Measurements from ENCODE around the gene SLC6A5.

Gene SLC6A5

DNA sequence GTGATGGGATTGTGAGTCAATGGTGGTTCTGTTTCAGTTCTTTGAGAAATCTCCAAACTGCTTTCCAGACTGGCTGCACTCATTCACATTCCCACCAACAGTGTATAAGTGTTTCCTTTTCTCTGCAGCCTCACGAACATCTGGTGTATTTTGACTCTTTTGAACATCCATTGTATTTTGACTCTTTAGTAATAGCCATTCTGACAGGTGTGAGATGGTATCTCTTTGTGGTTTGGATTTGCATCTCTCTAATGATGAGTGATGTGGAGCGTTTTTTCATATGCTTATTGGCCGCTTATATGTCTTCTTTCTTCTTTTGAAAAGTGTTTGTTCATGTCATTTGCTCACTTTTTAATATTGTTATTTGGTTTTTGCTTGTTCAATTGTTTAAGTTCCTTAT is 89.4 kb downstream of the SLC6A5 start:
- Histone ChIP-seq H3K36me3 (no peaks in the 10 kb centered on the region), H3K4me3 (ENCODE audit: low read depth, low read length) (no peak overlapping the region), H3K27me3 (ENCODE audit: insufficient read depth, low read depth, severe bottlenecking) (no peaks in the 10 kb centered on the region), H3K9me3 (ENCODE audit: severe bottlenecking) (no peaks in the 10 kb centered on the region), H3K27ac (no peak overlapping the region)
- TF ChIP-seq, protein P1, sequence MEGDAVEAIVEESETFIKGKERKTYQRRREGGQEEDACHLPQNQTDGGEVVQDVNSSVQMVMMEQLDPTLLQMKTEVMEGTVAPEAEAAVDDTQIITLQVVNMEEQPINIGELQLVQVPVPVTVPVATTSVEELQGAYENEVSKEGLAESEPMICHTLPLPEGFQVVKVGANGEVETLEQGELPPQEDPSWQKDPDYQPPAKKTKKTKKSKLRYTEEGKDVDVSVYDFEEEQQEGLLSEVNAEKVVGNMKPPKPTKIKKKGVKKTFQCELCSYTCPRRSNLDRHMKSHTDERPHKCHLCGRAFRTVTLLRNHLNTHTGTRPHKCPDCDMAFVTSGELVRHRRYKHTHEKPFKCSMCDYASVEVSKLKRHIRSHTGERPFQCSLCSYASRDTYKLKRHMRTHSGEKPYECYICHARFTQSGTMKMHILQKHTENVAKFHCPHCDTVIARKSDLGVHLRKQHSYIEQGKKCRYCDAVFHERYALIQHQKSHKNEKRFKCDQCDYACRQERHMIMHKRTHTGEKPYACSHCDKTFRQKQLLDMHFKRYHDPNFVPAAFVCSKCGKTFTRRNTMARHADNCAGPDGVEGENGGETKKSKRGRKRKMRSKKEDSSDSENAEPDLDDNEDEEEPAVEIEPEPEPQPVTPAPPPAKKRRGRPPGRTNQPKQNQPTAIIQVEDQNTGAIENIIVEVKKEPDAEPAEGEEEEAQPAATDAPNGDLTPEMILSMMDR (IDR thresholded peaks at IDR 0.05; ENCODE audit: low read depth, low read length): no peak
- no peak for DNase-seq

DNA sequence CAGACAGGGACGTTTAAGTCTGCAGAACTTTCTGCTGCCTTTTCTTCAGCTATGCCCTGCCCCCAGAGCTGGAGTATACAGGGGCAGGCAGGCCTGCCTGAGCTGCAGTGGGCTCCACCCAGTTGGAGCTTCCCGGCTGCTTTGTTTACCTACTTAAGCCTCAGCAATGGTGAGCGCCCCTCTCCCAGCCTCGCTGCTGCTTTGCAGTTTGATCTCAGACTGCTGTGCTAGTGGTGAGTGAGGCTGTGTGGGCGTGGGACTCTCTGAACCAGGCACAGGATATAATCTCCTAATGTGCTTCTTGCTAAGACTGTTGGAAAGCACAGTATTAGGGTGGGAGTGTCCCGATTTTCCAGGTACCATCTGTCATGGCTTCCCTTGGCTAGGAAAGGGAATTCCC is 108.5 kb downstream of the SLC6A5 start:
- no peaks in the 10 kb centered on the region for H3K36me3 ChIP-seq
- H3K4me3 ChIP-seq (ENCODE audit: low read depth, low read length): peak overlapping the region; percentile 19; the same call in 1 of the 2 replicates
- no peaks in the 10 kb centered on the region for H3K27me3 ChIP-seq (ENCODE audit: insufficient read depth, low read depth, severe bottlenecking)
- H3K9me3 ChIP-seq (ENCODE audit: severe bottlenecking): no peaks in the 10 kb centered on the region
- DNase-seq: peak; percentile 64
- H3K27ac ChIP-seq: no peak overlapping the region
- TF ChIP-seq, protein P1 (IDR thresholded peaks at IDR 0.05; ENCODE audit: low read depth, low read length): no peak
